Thyroid gland (tissue), 4 donors: ENCODE data around the gene EEF1A2.

ENCODE experiments used
- CTCF ChIP-seq, 6 experiments: fragments of 200-600 bp in 3 of 6; fragments of 450-650 bp in 3 of 6; sonication (generic) in 3 of 6; IDR thresholded peaks; one replicate each; pipeline ENCODE4 v1.5.1; 2016 to 2019; ENCODE audit warnings: antibody characterized with exemption in 6 of 6, mild to moderate bottlenecking in 2 of 6, inconsistent platforms in 1 of 6, moderate library complexity in 1 of 6
- POLR2A ChIP-seq, 2 donors: fragments of 450-650 bp; IDR thresholded peaks; one replicate each; pipeline ENCODE4 v1.6.1; 2017; ENCODE audit warnings: antibody characterized with exemption in 2 of 2, mild to moderate bottlenecking in 2 of 2, moderate library complexity in 1 of 2

DNA sequence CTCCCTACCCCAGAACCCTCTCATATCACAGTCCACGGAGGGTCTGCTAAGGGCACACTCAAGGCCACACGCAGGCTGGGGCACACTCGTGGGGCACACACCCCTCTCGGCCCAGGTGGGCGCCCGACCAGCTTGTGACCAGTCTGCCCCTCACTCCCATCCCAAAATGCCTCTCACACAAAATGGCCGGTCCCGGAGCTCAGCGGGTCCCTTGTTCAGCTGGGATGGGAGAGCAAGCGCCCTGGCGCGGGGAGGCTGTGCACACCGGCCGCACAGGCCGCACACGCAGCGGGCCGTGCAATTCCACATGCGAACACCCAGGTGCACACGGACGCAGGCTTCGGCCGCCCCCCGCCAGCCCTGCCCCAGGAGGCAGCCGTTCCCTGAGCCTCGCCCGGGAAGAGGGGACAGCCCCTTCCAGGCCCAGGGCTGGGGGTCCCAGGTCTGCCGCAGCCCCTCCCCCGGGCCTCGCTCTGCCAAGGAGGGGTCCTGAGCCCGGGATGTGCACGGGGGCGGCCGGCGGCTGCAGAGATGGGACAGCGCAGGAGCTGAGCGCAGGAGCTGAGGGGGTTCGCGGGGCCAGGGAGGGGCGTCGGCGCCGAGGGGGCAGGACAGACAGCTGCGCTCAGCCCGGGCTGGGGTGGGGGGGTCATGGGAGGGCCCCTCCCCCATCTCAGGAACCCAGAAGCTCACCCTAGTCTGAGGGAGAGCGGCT lies 27.7 kb downstream of the EEF1A2 start:
- no peak for TF ChIP-seq CTCF (IDR thresholded peaks at IDR 0.05)
- TF ChIP-seq POLR2A (IDR thresholded peaks at IDR 0.05): no peak
